HG03097 (cell line): ENCODE data around the gene CHML.

Experiments
- ATAC-seq: cut with Tn5 transposase; IDR thresholded peaks from one replicate; pipeline ENCODE4 v1.9.1; 2021; ENCODE audit not compliant: unreplicated experiment, low FRiP score

CHML gene

DNA sequence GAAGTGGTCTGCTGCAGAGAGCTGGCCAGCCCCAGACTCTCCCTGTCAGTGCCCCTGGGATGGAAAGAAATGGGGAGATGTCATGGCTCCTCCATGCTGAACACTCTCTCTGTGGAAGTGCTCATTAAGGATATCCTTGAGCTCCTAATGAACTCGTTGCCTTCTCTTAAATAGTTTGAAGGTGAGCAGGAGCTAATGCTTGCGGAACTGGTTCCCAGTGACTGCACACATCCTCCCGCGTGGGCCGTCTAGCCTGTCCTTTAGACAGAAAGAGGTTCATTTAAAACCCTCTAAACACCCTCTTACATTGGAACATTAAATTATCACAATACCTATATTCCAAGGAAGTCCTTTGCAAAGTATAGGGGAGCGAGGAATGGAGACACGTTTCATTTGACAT is 6.0 kb upstream of the CHML start:
- no peak for ATAC-seq

DNA sequence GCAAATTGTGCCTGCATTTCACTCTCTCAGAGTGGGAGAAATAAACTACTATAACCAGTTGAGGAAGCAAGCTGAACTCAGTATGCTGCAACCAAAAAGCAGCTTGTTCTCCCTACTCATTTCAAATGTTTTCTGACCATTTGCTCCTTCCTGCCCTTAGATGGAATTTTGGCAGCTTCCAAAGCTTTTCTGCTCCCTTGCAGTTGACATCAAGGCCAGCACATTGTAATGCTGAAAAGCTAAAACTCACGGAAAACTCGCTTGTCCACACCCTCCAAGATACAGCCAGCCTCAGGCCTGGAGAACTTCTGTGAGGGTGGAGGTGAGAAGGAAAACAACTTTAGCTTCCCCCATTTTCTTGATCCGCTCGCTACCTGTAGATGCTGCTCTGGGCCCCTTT is 5.0 kb upstream of the CHML start:
- no peak for ATAC-seq

DNA sequence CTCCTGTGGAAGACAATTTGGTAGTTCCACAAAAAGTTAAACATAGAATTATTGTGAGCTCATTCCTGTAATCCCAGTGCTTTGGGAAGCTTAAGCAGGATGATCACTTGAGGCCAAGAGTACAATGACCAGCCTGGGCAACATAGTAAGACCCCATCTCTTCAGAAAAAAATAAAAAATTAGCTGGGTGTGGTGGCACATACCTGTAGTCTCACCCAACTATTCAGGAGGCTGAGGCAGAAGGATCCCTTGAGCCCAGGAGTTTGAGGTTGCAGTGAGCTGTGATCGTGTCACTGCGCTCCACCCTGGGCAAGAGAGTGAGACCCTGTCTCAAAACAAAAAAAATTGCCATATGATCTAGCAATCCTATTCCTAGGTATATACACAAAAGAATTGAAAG is 4.1 kb upstream of the CHML start:
- no peak for ATAC-seq

DNA sequence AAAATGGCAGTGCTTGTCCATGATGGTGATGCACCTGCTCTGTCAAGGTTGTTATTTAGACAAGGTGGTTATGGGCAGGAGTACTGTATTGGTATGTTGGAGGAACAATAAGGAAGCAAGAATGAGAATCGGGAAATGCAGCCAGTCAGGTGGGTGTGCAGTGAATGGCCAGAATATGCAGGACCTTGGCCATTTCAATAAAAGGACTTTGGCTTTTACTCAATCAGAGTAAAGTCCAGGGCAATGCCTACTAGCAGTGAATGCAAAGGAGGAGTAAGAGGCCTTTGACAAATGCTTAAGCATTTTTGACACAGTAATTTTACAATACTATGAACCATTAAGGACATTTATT is 2.4 kb upstream of the CHML start:
- no peak for ATAC-seq

DNA sequence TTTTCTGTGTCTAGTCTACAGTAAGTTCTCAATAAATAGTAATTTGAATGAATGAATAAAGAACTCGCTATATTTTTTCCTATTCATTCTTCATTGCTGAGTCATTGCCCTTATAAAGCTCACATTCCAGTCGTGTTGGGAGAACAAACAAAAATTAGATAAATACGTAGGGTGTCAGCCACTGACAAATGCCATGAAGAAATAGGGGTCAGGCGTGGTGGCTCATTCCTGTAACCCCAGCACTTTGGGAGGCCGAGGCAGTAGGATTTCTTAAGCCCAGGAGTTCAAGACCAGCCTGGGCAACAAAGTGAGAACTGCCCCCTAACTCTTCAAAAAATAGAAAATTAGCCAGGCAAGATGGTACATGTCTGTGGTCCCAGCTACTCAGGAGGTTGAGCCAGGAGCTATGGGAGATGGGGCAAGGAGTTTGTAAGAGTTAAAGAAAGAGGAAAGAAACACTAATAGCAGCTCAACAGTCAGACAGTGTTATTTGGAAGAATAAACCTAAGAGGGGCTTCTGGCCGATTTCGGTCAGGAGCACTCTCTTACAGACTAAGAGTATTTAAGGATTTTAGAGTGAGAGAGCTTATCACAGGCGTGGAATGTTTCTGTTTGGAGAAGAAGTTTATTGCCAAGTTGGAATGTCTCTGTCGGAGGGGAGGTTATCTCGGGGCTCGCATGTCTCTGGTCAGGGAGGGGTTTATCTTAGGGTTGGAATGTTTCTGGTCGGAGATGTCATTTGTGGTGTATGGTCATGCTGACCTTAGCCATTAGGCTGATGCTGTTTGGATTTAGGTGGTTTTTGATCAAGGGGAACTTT is 1.8 kb upstream of the CHML start:
- ATAC-seq: no peak

DNA sequence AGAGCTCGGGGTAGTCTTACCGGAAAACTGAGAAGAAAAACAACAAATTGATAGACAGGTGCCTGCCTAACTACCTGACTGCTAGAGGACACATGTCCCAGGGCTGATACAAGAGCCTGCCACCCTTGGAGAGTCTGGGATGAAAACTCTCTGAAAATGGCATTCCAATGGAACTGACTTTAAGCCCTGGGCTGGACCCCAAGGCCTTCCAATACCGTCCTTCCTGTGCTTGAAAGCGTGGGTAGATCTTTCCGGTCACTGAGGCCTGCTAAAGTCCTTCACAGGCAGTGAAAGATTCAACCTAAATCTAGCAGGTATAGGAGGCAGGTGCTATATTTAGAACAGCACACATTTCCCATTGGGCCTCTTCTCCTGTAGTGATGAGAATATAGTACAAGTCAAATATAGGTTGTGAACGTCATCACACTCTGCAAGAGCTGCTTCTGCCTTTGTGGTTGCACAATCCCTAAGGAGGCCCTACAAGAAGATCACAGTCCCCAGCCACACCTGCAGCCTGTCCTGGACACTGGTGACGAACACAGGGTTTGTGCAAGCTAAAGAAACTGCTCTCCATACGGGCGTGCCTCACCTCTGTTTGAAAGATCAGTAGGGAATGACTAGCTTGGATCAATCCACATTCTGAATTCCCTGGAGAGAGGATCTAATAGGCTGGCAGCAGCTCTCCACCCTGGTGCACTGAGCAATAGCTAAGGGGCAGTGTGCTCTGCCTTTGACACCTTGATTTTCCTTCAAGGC is 876 bp upstream of the CHML start:
- no peak for ATAC-seq

DNA sequence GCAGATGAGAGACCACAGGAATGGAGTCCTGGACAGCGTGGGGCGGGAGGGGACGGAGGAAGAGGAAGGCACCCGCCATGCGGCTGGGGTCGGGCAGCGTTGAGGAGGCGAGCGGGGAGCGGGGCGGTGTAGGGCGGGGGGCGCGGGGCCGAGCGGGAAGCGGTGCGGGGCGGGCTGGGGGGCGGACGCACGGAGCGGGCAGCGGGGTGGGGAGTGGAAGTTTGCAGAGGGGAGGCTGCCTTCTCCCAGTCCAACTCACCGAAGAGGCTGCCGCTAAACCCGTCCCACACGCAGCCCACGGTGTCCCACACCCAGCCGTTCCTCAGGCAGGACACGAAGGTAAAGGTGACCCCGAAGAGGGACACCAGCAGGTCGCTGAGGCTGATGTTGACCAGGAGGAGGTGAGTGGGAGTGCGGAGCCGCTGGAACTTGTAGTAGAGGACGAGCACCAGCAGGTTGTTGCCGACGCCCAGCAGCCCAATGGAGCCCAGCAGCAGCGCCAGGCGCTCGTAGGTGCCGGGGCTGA is 483 bp downstream of the CHML start:
- peak; percentile 46 for ATAC-seq

DNA sequence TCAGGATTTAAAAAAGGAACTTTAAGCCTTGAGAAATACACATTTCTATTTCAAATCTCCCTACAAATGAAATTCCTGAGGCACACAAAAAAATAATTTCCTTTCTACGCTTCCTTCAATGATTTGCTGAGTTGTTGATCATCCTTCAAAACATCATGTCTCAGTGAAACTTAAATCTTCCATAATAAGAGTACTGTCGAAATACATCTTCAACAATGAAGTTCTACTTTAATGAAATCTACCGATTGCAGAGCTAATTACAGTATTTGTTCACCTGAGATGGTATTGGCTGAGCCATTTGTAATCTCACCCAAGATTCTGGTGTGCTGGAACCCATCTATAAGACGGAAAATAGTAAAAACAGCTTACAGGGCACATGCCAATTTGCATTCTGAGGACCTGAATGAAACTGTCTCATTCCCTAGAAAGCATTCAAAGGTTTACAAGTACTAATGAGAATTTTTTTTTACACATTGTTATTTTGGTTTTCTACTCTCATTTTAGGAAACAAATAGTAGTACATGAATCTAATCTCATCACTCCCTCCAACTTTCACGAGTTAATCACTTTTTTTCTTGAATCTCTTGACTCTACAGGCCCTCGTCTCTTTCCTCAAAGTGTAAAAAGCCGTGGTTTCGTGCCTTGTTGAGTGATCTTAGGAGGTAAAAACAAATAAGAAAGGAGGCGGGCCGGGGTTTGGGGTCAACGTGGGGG is 1.1 kb downstream of the CHML start:
- no peak for ATAC-seq

DNA sequence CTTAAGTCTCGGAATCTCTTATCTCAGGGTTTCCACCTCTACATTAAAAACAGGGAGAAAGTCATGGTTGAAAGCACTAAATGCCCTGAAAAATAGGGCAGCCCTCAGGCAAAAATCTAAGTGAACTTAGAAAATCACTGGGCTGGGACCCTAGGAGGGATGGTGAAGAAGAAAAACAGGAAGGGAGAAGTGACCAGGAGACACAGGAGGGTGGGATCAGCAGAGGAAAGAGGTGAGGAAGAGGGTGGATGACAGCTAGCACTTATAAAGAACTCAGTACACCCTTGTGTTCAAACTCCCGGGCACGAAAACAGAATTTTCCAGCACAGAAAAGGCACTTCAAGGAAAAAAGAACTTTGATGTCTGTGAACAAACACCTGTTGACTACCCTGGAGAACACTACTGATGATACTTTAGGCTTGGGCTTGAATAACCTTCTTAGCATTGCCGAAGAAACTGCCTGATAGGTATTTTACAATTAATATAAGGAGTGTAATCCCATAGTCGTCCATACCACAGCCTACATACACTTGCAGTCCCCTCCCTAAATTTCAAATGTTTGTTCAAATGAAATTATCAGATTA is 2.0 kb downstream of the CHML start:
- no peak for ATAC-seq

DNA sequence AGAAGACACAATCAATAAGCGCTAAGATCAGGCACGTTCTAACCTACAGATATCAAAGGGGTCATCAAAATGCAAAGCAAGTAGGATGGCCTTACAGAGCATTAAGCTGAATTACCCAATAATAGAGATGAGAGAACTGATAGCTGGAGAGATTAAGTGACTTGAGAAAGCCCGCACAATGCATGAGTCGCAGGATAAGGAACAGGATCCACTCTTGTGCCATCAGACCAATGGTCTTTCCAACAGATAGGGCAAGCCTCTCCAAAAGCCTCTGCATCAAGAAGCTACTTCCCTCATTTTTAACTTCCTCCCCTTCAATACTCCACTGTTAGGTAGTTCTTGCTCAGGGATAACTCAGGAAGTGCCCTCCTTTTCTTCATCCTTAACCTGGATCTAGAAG is 2.6 kb downstream of the CHML start:
- ATAC-seq: no peak

DNA sequence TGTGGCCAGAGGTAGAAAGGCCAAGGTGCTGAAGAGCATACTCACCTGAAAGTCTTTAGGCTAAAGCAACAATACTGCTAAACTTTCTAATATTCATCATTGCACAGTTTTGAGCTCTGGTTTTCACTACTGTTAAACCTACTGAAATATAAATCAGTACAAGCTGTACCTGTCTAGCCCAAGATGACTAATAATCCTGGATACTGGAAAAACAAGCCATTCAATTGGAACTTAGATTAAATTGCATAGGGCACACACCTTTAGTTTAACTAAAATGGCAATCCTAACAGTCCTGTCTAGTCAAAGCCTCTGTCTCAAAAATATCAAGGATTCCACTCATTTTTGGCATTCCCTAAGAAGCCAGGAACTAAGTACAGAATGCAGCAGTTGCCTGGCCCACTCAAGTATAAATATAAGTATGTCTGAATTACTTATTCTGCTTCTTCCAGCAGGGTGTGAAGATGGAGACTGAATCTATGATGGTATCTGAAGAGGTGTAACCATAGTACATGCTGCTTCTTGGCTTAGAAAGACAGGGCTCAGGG is 3.1 kb downstream of the CHML start:
- no peak for ATAC-seq

DNA sequence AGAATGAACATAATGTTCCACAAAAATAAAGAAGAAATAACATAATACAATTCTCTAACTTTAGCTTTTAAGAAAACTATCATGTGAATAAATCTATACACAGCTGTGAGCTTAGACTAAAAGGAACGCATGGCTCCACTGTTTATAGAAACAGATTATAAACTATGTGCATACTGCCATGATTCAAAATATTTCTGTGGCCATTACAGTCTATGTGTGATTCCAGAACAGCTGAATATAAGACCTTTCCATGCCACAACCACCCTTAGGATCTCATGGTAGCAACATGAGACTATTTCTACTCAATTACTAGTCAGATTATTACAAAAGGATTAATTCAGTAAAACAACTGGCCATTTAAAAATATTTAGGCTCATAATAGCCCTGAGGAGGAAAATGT is 3.9 kb downstream of the CHML start:
- no peak for ATAC-seq

DNA sequence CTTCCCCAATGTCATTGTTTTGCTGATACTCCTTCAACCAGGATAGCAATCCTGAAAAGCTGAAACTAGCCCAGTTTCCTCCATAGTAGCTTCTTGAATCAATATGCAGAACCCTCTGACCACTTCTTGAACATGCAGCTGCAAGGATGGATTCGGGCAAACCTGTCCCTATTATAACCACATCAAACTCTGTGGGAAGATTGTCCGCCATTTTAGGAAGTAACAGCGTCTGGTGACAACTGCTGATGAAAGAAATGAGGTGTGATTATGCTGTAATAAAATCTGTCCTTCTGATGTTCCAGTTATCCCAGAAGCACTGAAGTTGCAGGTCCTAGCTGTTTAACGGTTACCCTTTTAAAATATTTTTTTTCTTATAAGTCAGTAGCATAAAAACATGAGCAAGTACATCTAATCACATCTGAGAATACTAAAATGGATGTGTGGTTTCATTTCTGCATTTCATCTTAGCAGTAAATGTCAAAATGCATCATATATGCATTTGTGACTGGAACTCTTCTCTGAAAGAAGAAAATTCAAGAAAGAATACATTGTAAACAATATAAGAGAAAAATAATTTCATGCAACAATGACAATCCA is 4.5 kb downstream of the CHML start:
- ATAC-seq: no peak

DNA sequence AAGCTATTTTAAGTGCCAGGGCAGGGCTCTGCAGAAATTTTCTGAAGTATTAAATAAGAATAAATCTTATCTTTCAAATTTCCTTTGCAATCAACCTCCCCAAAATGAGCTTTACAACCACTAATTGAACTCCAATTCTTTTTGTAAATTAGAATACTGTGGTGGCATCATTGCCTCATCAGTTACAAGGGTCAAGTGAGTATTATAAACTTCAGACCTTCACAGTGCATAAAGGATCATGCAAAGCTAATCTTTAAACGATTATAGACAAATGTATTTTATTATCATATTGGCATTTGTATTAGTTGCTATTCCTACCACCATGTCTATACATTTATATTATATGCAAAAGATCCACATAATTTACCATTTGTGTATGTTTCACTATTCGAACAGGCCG is 7.2 kb downstream of the CHML start:
- ATAC-seq: no peak

DNA sequence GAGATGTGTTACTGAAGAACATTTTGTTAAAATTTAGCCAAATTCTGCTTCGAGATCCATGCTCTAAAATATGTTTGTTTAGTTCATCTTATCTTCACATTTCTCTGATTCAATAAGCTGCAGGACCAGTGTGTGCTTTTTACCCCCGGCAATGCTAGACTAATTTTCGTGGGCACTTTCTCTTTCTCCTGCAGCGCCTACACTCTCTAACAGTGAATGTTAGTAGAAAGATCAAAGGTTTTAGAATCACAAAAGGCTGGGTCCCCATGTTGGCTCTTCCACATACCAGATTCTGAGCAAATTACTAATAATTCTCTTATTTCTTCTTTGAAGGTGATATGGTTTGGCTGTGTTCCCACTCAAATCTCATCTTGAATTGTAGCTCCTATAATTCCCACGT is 8.5 kb downstream of the CHML start:
- no peak for ATAC-seq

DNA sequence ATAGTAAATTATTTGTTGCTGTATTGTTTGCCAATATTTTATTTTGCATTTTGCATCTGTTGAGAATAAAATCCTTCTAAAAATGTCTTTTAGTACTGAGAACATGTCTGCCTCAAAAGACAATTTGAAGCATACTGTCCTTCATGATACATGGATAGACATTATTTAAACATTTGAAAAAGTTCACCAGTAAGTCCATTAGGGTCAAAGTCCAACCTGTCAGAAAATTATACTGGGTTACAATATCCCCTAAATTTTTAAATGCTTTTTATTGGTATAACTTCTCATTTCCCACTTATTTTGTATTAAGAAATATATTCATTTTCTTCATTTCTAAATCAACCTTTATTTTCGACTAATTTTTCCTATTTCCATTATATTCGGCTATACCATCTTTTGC is 9.3 kb downstream of the CHML start:
- ATAC-seq: no peak

DNA sequence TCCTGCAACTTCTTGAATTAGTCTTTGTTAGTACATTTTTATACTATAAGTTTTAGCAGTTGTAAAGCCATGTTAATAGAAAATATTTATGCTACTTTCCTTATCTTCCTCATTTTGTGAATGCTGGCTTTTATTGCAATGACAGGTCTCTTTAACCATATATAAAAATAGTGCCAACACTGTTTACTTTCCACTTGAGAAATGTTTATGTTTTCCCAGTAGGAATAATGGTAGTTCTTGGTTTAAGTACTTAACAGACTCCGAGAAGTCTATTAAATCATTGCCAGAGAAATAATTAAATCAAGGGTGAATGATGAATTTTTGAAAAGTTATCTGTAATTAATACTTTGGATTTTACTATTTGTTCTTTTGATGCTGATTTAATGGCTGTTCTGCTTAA is 9.7 kb downstream of the CHML start:
- ATAC-seq: no peak

DNA sequence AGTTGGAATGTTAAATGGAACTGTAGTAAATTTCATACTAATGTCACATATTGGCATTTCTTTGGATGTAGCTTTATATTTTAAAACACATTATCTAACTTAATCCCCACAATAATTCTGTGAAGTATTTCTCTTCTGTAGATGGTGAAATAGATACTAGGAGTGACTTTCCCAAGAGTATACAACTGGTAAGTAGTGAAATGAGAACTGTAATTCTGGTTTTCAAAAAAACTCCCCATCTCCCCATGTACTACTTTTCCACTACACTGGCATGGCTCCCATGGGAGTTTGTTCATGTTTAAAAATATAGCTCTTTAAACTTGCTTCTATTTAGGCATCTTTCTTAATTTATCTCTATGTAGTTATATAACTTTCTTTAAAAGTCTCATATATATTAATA is 10.2 kb downstream of the CHML start:
- no peak for ATAC-seq

DNA sequence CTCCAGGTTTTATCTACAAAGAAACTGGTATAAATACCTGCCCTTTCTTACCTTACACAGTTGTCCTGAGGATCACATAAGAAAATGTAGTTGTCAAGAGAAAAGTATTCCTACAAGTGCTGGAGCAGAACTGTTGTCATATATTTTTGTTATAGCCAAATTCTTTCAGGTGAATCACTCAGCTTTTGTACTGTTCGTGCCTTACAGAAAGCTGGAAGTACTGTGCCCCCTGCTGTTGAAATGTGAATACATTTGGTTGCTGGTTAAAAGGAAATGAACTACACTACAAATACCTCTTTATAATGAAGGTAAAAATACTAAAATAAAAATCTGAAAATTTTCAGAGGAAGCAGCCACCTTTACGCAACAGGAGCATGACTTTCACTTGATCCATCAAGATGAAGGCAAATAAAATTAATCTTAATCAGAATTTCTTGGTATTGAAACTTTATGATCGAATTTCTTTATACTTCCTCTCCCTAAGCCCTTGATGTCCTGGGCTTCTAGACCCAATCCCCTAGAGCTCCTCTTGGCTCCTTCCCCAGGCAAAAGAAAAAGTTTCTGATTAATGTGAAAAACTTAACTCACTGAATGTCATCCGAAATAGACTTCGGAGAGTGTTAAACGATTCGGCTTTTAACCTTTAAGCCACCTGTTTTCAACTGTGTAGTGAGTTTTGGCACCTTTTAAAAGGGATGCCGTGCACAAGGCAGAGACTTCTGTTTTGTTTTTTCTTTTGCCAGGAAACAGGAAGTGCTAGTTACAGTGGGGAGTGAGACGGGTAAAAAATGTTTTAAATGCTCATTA is 12.5 kb downstream of the CHML start:
- peak; percentile 65 for ATAC-seq

DNA sequence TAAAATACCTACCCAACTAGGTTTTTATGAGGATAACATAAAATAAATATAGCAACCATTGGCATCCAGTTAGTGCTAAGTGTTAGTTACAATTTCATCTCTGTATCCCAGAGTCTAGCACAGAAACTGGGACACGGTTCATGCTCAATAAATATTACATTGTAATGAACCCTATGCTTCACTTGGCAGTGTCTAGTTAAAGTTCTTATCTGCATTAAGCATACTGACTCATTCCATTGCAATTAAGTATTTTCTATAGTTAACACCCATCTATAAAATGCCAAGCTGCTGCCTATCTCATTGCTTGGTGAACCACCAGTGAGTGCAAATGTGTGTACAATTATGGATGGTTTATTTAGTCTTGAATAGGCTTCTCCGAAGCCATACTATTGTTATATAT is 15.2 kb downstream of the CHML start:
- no peak for ATAC-seq
